H1 (cell line): ENCODE measurements around the gene AIRE. TPM values are rescaled to one million over a fixed set of nuclear protein-coding genes. Genes with fewer than 3 reads are reported as not detected.

Experiments used
- CTCF ChIA-PET: fragments of 300-600 bp; sonication (Branson Sonifier 250); formaldehyde crosslinking; loops from one replicate; lab custom pipeline; 2021; ENCODE audit not compliant: partially characterized antibody; lab: Charles Lee
- POLR2A ChIA-PET: fragments of 300-600 bp; sonication (Branson Sonifier 250); formaldehyde crosslinking; loops from one replicate; lab custom pipeline; 2021; ENCODE audit warnings: inconsistent platforms; ENCODE audit not compliant: partially characterized antibody; lab: Charles Lee
- DNase-seq, 2 experiments: peaks; one replicate each; pipeline versions ENCODE4 v3.0.0 to v3.0.0-alpha.2; 2010 to 2022; ENCODE audit warnings: low spot score in 2 of 2, low read depth in 1 of 2, mixed read lengths in 1 of 2
- FAIRE-seq: peaks from 2 replicates; lab custom pipeline; 2011; peaks lifted over from hg19 to GRCh38; lab: Jason Lieb, UNC
- H2AFZ ChIP-seq: 2 replicates; pipeline ENCODE4 v1.8.1; 2012; ENCODE audit warnings: low read length, inconsistent platforms
- H2AK5ac ChIP-seq: 2 replicates; pipeline ENCODE4 v1.6.1; 2013; ENCODE audit warnings: low read depth, low read length
- H2BK120ac ChIP-seq: replicated peaks from 2 replicates; pipeline ENCODE3; 2013; ENCODE audit warnings: low read depth, low read length, inconsistent platforms
- H2BK12ac ChIP-seq: 2 replicates; pipeline ENCODE4 v1.6.1; 2013; ENCODE audit warnings: low read depth, low read length
- H2BK15ac ChIP-seq: 2 replicates; pipeline ENCODE4 v1.6.1; 2013; ENCODE audit warnings: low read length
- H2BK20ac ChIP-seq: 2 replicates; pipeline ENCODE4 v1.6.1; 2013; ENCODE audit warnings: low read length
- H2BK5ac ChIP-seq: 2 replicates; pipeline ENCODE4 v1.6.1; 2013; ENCODE audit warnings: low read depth, low read length
- H3K14ac ChIP-seq: 2 replicates; pipeline ENCODE4 v1.6.1; 2013; ENCODE audit warnings: inconsistent platforms; ENCODE audit not compliant: insufficient read length
- H3K18ac ChIP-seq: 2 replicates; pipeline ENCODE4 v1.6.1; 2013; ENCODE audit warnings: low read length; ENCODE audit errors: extremely low read depth
- H3K23ac ChIP-seq: 2 replicates; pipeline ENCODE4 v1.6.1; 2013; ENCODE audit warnings: inconsistent platforms; ENCODE audit not compliant: insufficient read length
- H3K23me2 ChIP-seq: 2 replicates; pipeline ENCODE4 v1.6.1; 2013; ENCODE audit warnings: low read depth, low read length
- H3K27ac ChIP-seq: 2 replicates; pipeline ENCODE4 v1.6.1; 2011; ENCODE audit warnings: low read depth, low read length, inconsistent platforms
- H3K27me3 ChIP-seq, 4 experiments: replicated peaks in 1 of 4; 1 replicate in 1 of 4; 2 replicates in 3 of 4; pipeline versions ENCODE4 v1.6.1 to v1.8.1; 2011 to 2013; ENCODE audit warnings: low read length in 3 of 4, mild to moderate bottlenecking in 3 of 4, inconsistent platforms in 2 of 4, mixed read lengths in 2 of 4, moderate library complexity in 1 of 4; ENCODE audit not compliant: control insufficient read depth in 3 of 4, insufficient read depth in 3 of 4; ENCODE audit errors: extremely low read depth in 1 of 4
- H3K36me3 ChIP-seq, 4 experiments: 2 replicates each; pipeline versions ENCODE4 v1.6.1 to v1.8.1; 2011 to 2013; ENCODE audit warnings: mild to moderate bottlenecking in 4 of 4, low read length in 3 of 4, moderate library complexity in 2 of 4, control low read depth in 1 of 4, inconsistent platforms in 1 of 4; ENCODE audit not compliant: insufficient read depth in 4 of 4, control insufficient read depth in 2 of 4
- H3K4ac ChIP-seq: replicated peaks from 2 replicates; pipeline ENCODE3; 2013; ENCODE audit warnings: low read length, low read depth, mixed read lengths, inconsistent platforms; ENCODE audit not compliant: insufficient read length
- H3K4me1 ChIP-seq, 4 experiments: replicated peaks in 1 of 4; 1 replicate in 1 of 4; 2 replicates in 3 of 4; pipeline versions ENCODE4 v1.6.1 to v1.8.1; 2011 to 2013; ENCODE audit warnings: low read length in 3 of 4, inconsistent platforms in 2 of 4, mixed read lengths in 1 of 4; ENCODE audit not compliant: insufficient read depth in 4 of 4, control insufficient read depth in 3 of 4
- H3K4me2 ChIP-seq, 2 experiments: 2 replicates each; pipeline versions ENCODE4 v1.6.1 to v1.8.1; 2011 to 2013; ENCODE audit warnings: low read depth in 2 of 2, low read length in 2 of 2, control low read depth in 1 of 2, inconsistent platforms in 1 of 2, mild to moderate bottlenecking in 1 of 2; ENCODE audit not compliant: insufficient read depth in 1 of 2
- H3K4me3 ChIP-seq, 4 experiments: fragments of 200-600, 300-600 bp in 1 of 4; sonication (generic), shearing (Covaris generic), sonication (Bioruptor Twin) in 1 of 4; 2 replicates each; pipeline versions ENCODE4 v1.5.1 to v1.8.1; 2011 to 2016; ENCODE audit warnings: low read length in 4 of 4, low read depth in 3 of 4, control low read depth in 2 of 4, inconsistent platforms in 2 of 4, mild to moderate bottlenecking in 2 of 4, mixed read lengths in 1 of 4, moderate library complexity in 1 of 4; ENCODE audit not compliant: insufficient read depth in 2 of 4; ENCODE audit errors: extremely low read depth in 1 of 4
- H3K56ac ChIP-seq: replicated peaks from 2 replicates; pipeline ENCODE3; 2013; ENCODE audit warnings: low read depth, mild to moderate bottlenecking, mixed read lengths, low read length, inconsistent platforms; ENCODE audit not compliant: insufficient read length
- H3K79me1 ChIP-seq: 2 replicates; pipeline ENCODE4 v1.6.1; 2013; ENCODE audit warnings: low read depth, low read length, control low read depth
- H3K79me2 ChIP-seq, 2 experiments: 2 replicates each; pipeline versions ENCODE4 v1.6.1 to v1.8.1; 2012 to 2013; ENCODE audit warnings: low read length in 2 of 2, mild to moderate bottlenecking in 2 of 2, inconsistent platforms in 1 of 2; ENCODE audit not compliant: insufficient read depth in 2 of 2, control insufficient read depth in 1 of 2
- H3K9ac ChIP-seq, 4 experiments: replicated peaks in 1 of 4; 1 replicate in 1 of 4; 2 replicates in 3 of 4; pipeline versions ENCODE4 v1.6.1 to v1.8.1; 2011 to 2013; ENCODE audit warnings: low read depth in 3 of 4, low read length in 3 of 4, control low read depth in 2 of 4, mild to moderate bottlenecking in 2 of 4, moderate library complexity in 2 of 4, inconsistent platforms in 1 of 4; ENCODE audit errors: extremely low read depth in 1 of 4
- H3K9me3 ChIP-seq, 2 experiments: 2 replicates each; pipeline versions ENCODE4 v1.6.1 to v1.8.1; 2012 to 2013; ENCODE audit warnings: mild to moderate bottlenecking in 2 of 2, moderate library complexity in 2 of 2, control low read depth in 1 of 2, inconsistent platforms in 1 of 2, low read depth in 1 of 2, low read length in 1 of 2, mixed read lengths in 1 of 2; ENCODE audit not compliant: insufficient read depth in 2 of 2
- H4K20me1 ChIP-seq, 2 experiments: replicated peaks in 1 of 2; 2 replicates each; pipeline versions ENCODE3 to v1.8.1; 2011 to 2013; ENCODE audit warnings: inconsistent platforms in 2 of 2, low read length in 2 of 2, mild to moderate bottlenecking in 1 of 2; ENCODE audit not compliant: insufficient read depth in 2 of 2, control insufficient read depth in 1 of 2
- H4K5ac ChIP-seq: 2 replicates; pipeline ENCODE4 v1.6.1; 2013; ENCODE audit warnings: low read length, low read depth, mixed read lengths, inconsistent platforms; ENCODE audit not compliant: insufficient read length
- H4K8ac ChIP-seq: 2 replicates; pipeline ENCODE4 v1.8.0; 2013; ENCODE audit warnings: mild to moderate bottlenecking, moderate library complexity, low read length, inconsistent platforms; ENCODE audit not compliant: insufficient read depth; ENCODE audit errors: extremely low read depth
- H4K91ac ChIP-seq: replicated peaks from 2 replicates; pipeline ENCODE3; 2013; ENCODE audit warnings: low read length, mixed read lengths, inconsistent platforms; ENCODE audit not compliant: insufficient read length
- CTCF ChIP-seq, 3 experiments: IDR thresholded peaks; 1 replicate in 2 of 3; 2 replicates in 1 of 3; pipeline versions ENCODE4 v1.5.1 to v1.6.1; 2011; ENCODE audit warnings: low read length in 3 of 3, mild to moderate bottlenecking in 3 of 3, inconsistent platforms in 2 of 3, low read depth in 1 of 3, moderate library complexity in 1 of 3; ENCODE audit not compliant: insufficient read depth in 1 of 3; ENCODE audit errors: control extremely low read depth in 1 of 3
- NRF1 ChIP-seq: IDR thresholded peaks from 2 replicates; pipeline ENCODE4 v1.6.1; 2011; ENCODE audit warnings: mild to moderate bottlenecking, low read depth, low read length, improper control_type of control experiment
- RAD21 ChIP-seq, 2 experiments: IDR thresholded peaks in 1 of 2; conservative IDR thresholded peaks in 1 of 2; 2 replicates each; pipeline ENCODE4 v1.6.1; 2011; ENCODE audit warnings: low read depth in 2 of 2, low read length in 2 of 2, improper control_type of control experiment in 1 of 2, inconsistent platforms in 1 of 2, mild to moderate bottlenecking in 1 of 2, moderate library complexity in 1 of 2
- TAF1 ChIP-seq: IDR thresholded peaks from 2 replicates; pipeline ENCODE4 v1.6.1; 2011; ENCODE audit warnings: mild to moderate bottlenecking, low read depth, low read length
- WGBS, 2 experiments: shearing (Covaris generic) in 1 of 2; methylation state at CpG; one replicate each; pipeline versions ENCODE4 v1.1.6 to v1.1.7; 2013 to 2015; ENCODE audit warnings: low lambda C conversion rate in 2 of 2, mixed read lengths in 2 of 2, inconsistent platforms in 1 of 2, low coverage in 1 of 2, missing lambda C conversion rate in 1 of 2; ENCODE audit not compliant: insufficient replicate concordance in 2 of 2, insufficient coverage in 1 of 2, insufficient read length in 1 of 2; ENCODE audit errors: extremely low coverage in 1 of 2, missing lambda C conversion rate in 1 of 2; 5-methylcytosine and 5-hydroxymethylcytosine counted together
- polyA plus RNA-seq, 7 experiments: library from polyadenylated mRNA; depleted of rRNA in 3 of 7; stranded (reverse) in 5 of 7; unstranded in 2 of 7; fragments of >200 nt in 5 of 7; fragments of 200-250 nt in 2 of 7; gene quantifications; 1 replicate in 5 of 7; 2 replicates in 1 of 7; 4 replicates in 1 of 7; pipeline versions ENCODE4 v1.2.1 to v1.2.3, GENCODE V29; 2011 to 2013; ENCODE audit warnings: missing spikeins in 2 of 7, mixed read lengths in 2 of 7
- total RNA-seq: library from RNA; stranded (reverse); fragmentation: NEBNext Ultra II Directional; extraction: Animal tissue kit (Norgen Biotek cat#: 25700); gene quantifications from 2 replicates; pipeline ENCODE4 v1.2.1, GENCODE V29; 2021

The AIRE gene
- total and polyA plus RNA-seq, 2 of the 8 experiments (the other 6 are each of a cell fraction or from before 2014, with no cell fraction given) = 0.09 TPM; not detected in 1

- CTCF ChIA-PET = interaction anchor here (0.9 to 2.2 kb wide), 9 partner anchors 9 to 206 kb away, joined by 3 to 7 read pairs (median 5); no protein-coding TSS in a partner anchor
- TF ChIP-seq TAF1 = no peak
- peak in 2 of 3 experiments; percentile 48 to 57; a peak in 3 of 4 replicates for TF ChIP-seq CTCF (IDR thresholded peaks at IDR 0.05; ENCODE audit: control extremely low read depth in 1 of 3, insufficient read depth in 1 of 3, low read depth in 1 of 3, low read length in 3 of 3)
- TF ChIP-seq NRF1 = no peak
- TF ChIP-seq RAD21 (IDR thresholded peaks at IDR 0.05 in 1 of 2, conservative IDR thresholded peaks at IDR 0.05 in 1 of 2; ENCODE audit: low read depth in 2 of 2, low read length in 2 of 2) = peak; percentile 30 to 46; a peak in 3 of 4 replicates
- TF ChIP-seq, all 59 proteins: peak for 2
- peaks cover 5% of the 10 kb centered on the region; the same call in 1 of the 2 replicates for H3K23me2 ChIP-seq
Measured at GRCh38 chr21:44304877-44305293, 19.2 kb downstream of the AIRE start.

More at GRCh38 chr21:44304877-44305293, 19.2 kb downstream of the AIRE start:
- H3K79me1 ChIP-seq = peaks cover 6% of the 10 kb centered on the region; the same call in 1 of the 2 replicates
- H3K9ac ChIP-seq = no peak overlapping the region
- no peak overlapping the region for H2AK5ac ChIP-seq
- no peak overlapping the region for H3K14ac ChIP-seq
- no peak overlapping the region for H4K91ac ChIP-seq
- no peak overlapping the region for H3K56ac ChIP-seq
- no peak overlapping the region for H3K4ac ChIP-seq
- no peak overlapping the region; the same call in 1 of the 2 replicates for H4K8ac ChIP-seq
- no peaks in the 10 kb centered on the region for H3K9me3 ChIP-seq
- H3K18ac ChIP-seq = no peak overlapping the region
- H3K4me2 ChIP-seq = no peak overlapping the region
- H4K5ac ChIP-seq = no peak overlapping the region
- H3K79me2 ChIP-seq = peaks cover 0 to 6% of the 10 kb centered on the region in 2 experiments; a peak in 1 of 4 replicates
- no peaks in the 10 kb centered on the region for H3K27me3 ChIP-seq
- no peak overlapping the region for H2BK12ac ChIP-seq
- peaks cover 0 to 13% (median 4%) of the 10 kb centered on the region in 4 experiments; a peak in 5 of 7 replicates for H3K4me1 ChIP-seq
- H3K27ac ChIP-seq = no peak overlapping the region
- H3K36me3 ChIP-seq = no peaks in the 10 kb centered on the region
- POLR2A ChIA-PET = no interaction called here
- 94% methylated on average over 8 of the region's 8 CpGs; no CpG with 5 or more reads in 1 of the 2 experiments for WGBS, 2 experiments
- no peak overlapping the region for H2AFZ ChIP-seq
- no peak overlapping the region for H3K4me3 ChIP-seq
- H2BK15ac ChIP-seq = no peak overlapping the region
- DNase-seq (no peak), FAIRE-seq (no peak)
- no peak overlapping the region for H2BK5ac ChIP-seq
- H4K20me1 ChIP-seq = peaks cover 9 to 15% of the 10 kb centered on the region in 2 experiments
- H3K23ac ChIP-seq = no peak overlapping the region
- no peak overlapping the region for H2BK120ac ChIP-seq
- H2BK20ac ChIP-seq = no peak overlapping the region
